Heart left ventricle (tissue), 16 donors: Measurements from ENCODE around the gene SLC9A8. TPM values are rescaled to one million over a fixed set of nuclear protein-coding genes. Genes with fewer than 3 reads are reported as not detected.

ENCODE experiments used
- ATAC-seq, 4 donors: fragments of 200-7000 bp; cut with Tn5 transposase; one replicate each; pipeline ENCODE4 v1.9.1; 2020 to 2022; ENCODE audit warnings: moderate library complexity in 4 of 4, mild to moderate bottlenecking in 3 of 4, moderate number of reproducible peaks in 1 of 4
- DNase-seq, 5 donors: peaks; one replicate each; pipeline ENCODE4 v3.0.0-alpha.2; 2020
- H3K27ac ChIP-seq, 12 donors: fragments of 200-600 bp; sonication (generic) in 4 of 12; one replicate each; pipeline versions ENCODE4 v1.5.0 to v1.8.0; 2016 to 2022; ENCODE audit warnings: mild to moderate bottlenecking in 2 of 12
- H3K27me3 ChIP-seq, 9 donors: fragments of 200-600 bp; sonication (generic) in 2 of 9; one replicate each; pipeline versions ENCODE4 v1.5.1 to v1.8.0; 2016 to 2022; ENCODE audit warnings: mild to moderate bottlenecking in 3 of 9
- H3K36me3 ChIP-seq, 9 donors: fragments of 200-600 bp; sonication (generic) in 2 of 9; one replicate each; pipeline versions ENCODE4 v1.5.0 to v1.8.0; 2018 to 2022; ENCODE audit warnings: mild to moderate bottlenecking in 2 of 9
- H3K4me1 ChIP-seq, 12 donors: fragments of 200-600 bp; sonication (generic) in 4 of 12; one replicate each; pipeline versions ENCODE4 v1.5.0 to v1.8.0; 2016 to 2022; ENCODE audit warnings: mild to moderate bottlenecking in 3 of 12
- H3K4me3 ChIP-seq, 12 donors: fragments of 200-600 bp; sonication (generic) in 4 of 12; one replicate each; pipeline versions ENCODE4 v1.5.0 to v1.8.0; 2017 to 2022; ENCODE audit warnings: mild to moderate bottlenecking in 9 of 12, moderate library complexity in 4 of 12
- H3K9me3 ChIP-seq, 12 donors: fragments of 200-600 bp; sonication (generic) in 4 of 12; one replicate each; pipeline versions ENCODE4 v1.5.0 to v1.8.0; 2016 to 2022; ENCODE audit warnings: mild to moderate bottlenecking in 1 of 12
- POLR2A ChIP-seq, 2 donors: fragments of 450-650 bp; IDR thresholded peaks; one replicate each; pipeline ENCODE4 v1.6.1; 2017; ENCODE audit warnings: antibody characterized with exemption in 2 of 2, mild to moderate bottlenecking in 2 of 2, moderate library complexity in 2 of 2
- WGBS, 4 donors: extraction: QIAGEN DNeasy Blood & Tissue Kit in 2 of 4; methylation state at CpG; one replicate each; pipeline versions ENCODE4 v1.1.5 to v1.1.7; 2013 to 2018; 5-methylcytosine and 5-hydroxymethylcytosine counted together
- intact Hi-C, 10 donors: fragments of 100-400 bp; cut with DNase I; formaldehyde crosslinking; loops; one replicate each; pipeline versions ENCODE4 v1.11.1 to v1.14.2; 2022
- polyA plus RNA-seq, 2 donors: library from polyadenylated mRNA; stranded (reverse); fragments of 200-250 nt; gene quantifications; one replicate each; pipeline ENCODE4 v1.2.3, GENCODE V29; 2013
- total RNA-seq, 9 donors: library from RNA; depleted of rRNA in 2 of 9; stranded (reverse); fragments of >200 nt in 2 of 9; fragmentation: NEBNext Ultra II Directional in 3 of 9; extraction: Animal tissue kit (Norgen Biotek cat#: 25700) in 3 of 9; gene quantifications; one replicate each; pipeline versions ENCODE4 v1.1.0 to v1.2.4, GENCODE V29; 2016 to 2023
- TF ChIP-seq, protein P1 (sequence below), 12 donors: fragments of 200-600 bp; sonication (generic) in 4 of 12; IDR thresholded peaks; one replicate each; pipeline versions ENCODE4 v1.5.0 to v1.8.0; 2018 to 2022; ENCODE audit warnings: antibody characterized with exemption in 12 of 12, mild to moderate bottlenecking in 5 of 12
- donor health status: ischemic (EF 13 %, LVEDD 7.1; RV severe dilation, severe dysfunction).
- donor health status: healthy with polysubstance abuse.
- donor health status: DM: no; HTN: yes; CAD: no.
- donor health status: DM: no; HTN: no; CAD: no.
- donor health status: ischemic (EF 25% LVEDD 6.9; RV normal size, moderate dysfunction).
- donor health status: ischemic (EF 25% LVEDD 5.7; RV mildly dilated, moderate dysfunction).
- donor health status: healthy.
- donor health status: DM: yes; HTN: yes; CAD: no.
- donor health status: ischemic (EF 35%, LVEDD 5.7; RV mildly dilated, moderate dysfunction).
- donor health status: nonischemic (EF 11% LVEDD 7.7; RV severe dilation, severe dysfunction).
- donor health status: DM: yes; HTN: yes; CAD: no.
- donor health status: PGD.
- donor health status: ischemic (EF 29% LVEDD 5.4; RV normal size, mild dysfunction).
- donor health status: nonischemic (EF 23%, LVEDD 6.1; RV moderate dilation, normal function).

Gene SLC9A8
- total and polyA plus RNA-seq, 11 donors, result 4.6 to 12.5 (median 6.2) TPM

DNA sequence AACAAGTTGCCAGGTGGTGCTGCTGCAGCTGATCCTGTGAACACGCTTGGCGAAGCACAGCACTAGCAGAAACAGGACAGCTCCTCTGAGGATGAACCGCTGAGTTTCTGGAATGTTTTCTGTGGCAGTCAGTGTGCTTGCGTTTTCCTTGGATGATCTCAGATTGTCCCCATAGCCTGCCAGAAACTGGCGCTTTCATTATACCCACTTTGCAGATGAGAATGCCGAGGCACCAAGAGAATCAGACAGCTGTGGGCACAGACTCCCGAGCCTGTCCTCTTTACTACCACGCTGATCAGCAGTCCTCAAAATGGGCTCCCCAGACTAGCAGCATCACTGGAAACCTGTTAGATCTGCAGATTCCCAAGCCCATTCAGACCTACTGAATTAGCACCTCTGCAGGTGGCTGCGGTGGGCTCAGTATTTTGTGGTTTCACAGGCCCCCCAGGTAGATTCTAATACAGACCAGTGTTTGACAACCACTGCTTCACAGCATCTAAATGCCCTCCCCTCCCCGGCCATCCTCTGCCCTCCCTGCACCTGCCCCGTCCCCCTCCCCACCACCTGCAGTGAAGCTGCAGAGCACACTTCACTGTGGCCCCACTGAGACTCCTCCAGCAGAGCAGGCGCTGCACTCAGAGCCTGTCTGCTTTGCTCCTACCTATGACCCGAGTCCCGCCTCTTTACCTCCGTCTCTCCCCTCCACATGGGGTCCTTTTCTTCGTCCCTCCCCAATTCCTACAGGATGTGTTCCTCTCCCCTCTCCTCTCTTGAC is 73.1 kb downstream of the SLC9A8 start:
- Histone ChIP-seq H3K4me1 (peaks cover 0 to 42% (median 31%) of the 10 kb centered on the region in 12 donors), H3K4me3 (no peak overlapping the region), H3K27ac (no peak overlapping the region), H3K27me3 (no peaks in the 10 kb centered on the region), H3K36me3 (peaks cover 0 to 64% (median 42%) of the 10 kb centered on the region in 9 donors), H3K9me3 (no peaks in the 10 kb centered on the region)
- DNase-seq, result peak in 1 of 5 donors; percentile 14
- intact Hi-C loops, result loop anchor here in 4 of 10 donors (5.0 kb wide), 1 partner anchor 273 kb away; no protein-coding TSS in a partner anchor
- 88 to 94% (median 92%) methylated on average over 15 to 16 of the region's 16 CpGs for WGBS, 4 donors
- no peak for ATAC-seq
- TF ChIP-seq, protein P1, sequence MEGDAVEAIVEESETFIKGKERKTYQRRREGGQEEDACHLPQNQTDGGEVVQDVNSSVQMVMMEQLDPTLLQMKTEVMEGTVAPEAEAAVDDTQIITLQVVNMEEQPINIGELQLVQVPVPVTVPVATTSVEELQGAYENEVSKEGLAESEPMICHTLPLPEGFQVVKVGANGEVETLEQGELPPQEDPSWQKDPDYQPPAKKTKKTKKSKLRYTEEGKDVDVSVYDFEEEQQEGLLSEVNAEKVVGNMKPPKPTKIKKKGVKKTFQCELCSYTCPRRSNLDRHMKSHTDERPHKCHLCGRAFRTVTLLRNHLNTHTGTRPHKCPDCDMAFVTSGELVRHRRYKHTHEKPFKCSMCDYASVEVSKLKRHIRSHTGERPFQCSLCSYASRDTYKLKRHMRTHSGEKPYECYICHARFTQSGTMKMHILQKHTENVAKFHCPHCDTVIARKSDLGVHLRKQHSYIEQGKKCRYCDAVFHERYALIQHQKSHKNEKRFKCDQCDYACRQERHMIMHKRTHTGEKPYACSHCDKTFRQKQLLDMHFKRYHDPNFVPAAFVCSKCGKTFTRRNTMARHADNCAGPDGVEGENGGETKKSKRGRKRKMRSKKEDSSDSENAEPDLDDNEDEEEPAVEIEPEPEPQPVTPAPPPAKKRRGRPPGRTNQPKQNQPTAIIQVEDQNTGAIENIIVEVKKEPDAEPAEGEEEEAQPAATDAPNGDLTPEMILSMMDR (IDR thresholded peaks at IDR 0.05), result no peak
- no peak for TF ChIP-seq POLR2A (IDR thresholded peaks at IDR 0.05)

DNA sequence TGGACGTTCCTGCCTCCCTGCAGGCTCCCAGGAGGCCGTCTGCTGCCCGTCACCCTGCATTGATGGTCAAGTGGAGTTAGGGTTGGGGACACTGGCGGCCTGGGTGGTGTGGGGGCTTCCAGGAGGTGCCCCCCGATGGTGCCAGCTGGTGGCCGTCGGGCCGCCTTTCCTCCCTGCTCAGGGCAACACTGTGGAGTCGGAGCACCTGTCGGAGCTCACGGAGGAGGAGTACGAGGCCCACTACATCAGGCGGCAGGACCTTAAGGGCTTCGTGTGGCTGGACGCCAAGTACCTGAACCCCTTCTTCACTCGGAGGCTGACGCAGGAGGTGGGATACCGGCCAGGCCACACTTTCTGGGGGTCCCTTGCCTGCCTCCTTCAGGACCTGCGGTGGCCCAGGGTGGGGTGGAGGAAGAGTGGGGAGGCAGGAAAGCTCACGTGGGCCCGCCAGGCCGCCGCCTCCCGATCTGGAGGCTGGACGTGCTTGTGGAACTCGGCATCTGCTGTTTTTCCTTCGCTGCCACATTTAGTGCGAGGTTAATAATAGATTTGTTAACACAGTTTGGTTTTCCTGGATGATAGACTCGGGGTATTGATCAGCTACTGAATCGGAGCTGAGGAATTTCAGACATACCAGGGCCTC is 74.1 kb downstream of the SLC9A8 start:
- intact Hi-C loops, result loop anchor here in 5 of 10 donors (1.0 to 5.0 kb wide), 2 partner anchors 274 to 275 kb away; no protein-coding TSS in a partner anchor
- ATAC-seq (no peak), DNase-seq (peak in 1 of 5 donors; percentile 47)
- Histone ChIP-seq H3K9me3 (no peaks in the 10 kb centered on the region), H3K4me3 (no peak overlapping the region), H3K27ac (peak overlapping the region; percentile 6 to 79 (median 56)), H3K4me1 (peaks cover 0 to 52% (median 36%) of the 10 kb centered on the region in 12 donors), H3K36me3 (peaks cover 0 to 54% (median 33%) of the 10 kb centered on the region in 9 donors), H3K27me3 (no peaks in the 10 kb centered on the region)
- no peak for TF ChIP-seq POLR2A (IDR thresholded peaks at IDR 0.05)
- TF ChIP-seq, protein P1 (IDR thresholded peaks at IDR 0.05), result no peak
- 72 to 75% (median 74%) methylated on average over 19 to 30 of the region's 30 CpGs for WGBS, 4 donors

DNA sequence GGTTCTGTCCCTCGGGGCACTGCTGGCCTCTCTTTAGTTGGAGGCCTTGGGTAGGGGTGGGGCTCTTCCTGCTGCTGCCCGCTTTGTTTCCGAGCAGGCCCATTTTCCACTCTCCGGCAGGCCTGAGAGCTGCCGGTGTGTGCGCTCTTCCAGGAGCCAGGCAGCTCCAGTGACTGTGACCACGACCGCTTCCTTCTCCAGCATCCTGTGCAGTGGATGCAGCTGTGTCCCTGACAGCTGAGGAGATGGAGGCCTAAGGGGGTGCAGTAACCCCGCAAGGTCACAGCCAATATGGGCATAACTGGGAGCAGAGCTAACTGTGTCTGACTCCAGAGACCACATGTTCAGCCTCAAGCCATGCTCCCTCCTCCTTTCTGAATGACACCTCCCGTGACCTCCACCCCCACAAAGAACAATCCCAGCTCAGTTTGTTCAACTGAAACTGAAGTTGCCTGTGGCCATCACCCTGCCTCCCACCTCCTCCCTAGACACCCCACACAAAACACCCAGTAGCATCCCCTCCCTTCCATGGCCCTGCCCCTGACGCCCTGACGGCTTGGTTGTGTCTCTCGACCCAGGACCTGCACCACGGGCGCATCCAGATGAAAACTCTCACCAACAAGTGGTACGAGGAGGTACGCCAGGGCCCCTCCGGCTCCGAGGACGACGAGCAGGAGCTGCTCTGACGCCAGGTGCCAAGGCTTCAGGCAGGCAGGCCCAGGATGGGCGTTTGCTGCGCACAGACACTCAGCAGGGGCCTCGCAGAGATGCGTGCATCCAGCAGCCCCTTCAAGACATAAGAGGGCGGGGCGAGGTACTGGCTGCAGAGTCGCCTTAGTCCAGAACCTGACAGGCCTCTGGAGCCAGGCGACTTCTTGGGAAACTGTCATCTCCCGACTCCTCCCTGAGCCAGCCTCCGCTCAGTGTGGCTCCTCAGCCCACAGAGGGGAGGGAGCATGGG is 74.9 kb downstream of the SLC9A8 start:
- ATAC-seq (peak in 3 of 4 donors; percentile 15 to 53 (median 23)), DNase-seq (peak in 2 of 5 donors; percentile 43 to 58)
- H3K4me3 ChIP-seq, result no peak overlapping the region
- TF ChIP-seq POLR2A (IDR thresholded peaks at IDR 0.05), result no peak
- TF ChIP-seq, protein P1 (IDR thresholded peaks at IDR 0.05), result no peak
- H3K4me1 ChIP-seq, result peaks cover 0 to 60% (median 39%) of the 10 kb centered on the region in 12 donors
- 71 to 81% (median 77%) methylated on average over 23 to 32 of the region's 32 CpGs for WGBS, 4 donors
- no peaks in the 10 kb centered on the region for H3K27me3 ChIP-seq
- peak overlapping the region; percentile 6 to 79 (median 60) for H3K27ac ChIP-seq
- H3K36me3 ChIP-seq, result peaks cover 0 to 52% (median 33%) of the 10 kb centered on the region in 9 donors
- intact Hi-C loops, result loop anchor here in 7 of 10 donors (1.0 to 5.0 kb wide), 3 partner anchors 275 to 277 kb away; no protein-coding TSS in a partner anchor
- no peaks in the 10 kb centered on the region for H3K9me3 ChIP-seq
